Hair follicular keratinocyte (primary cell): ENCODE measurements around the gene CYB5B. TPM values are rescaled to one million over a fixed set of nuclear protein-coding genes. Genes with fewer than 3 reads are reported as not detected.

ENCODE experiments used
- total RNA-seq: library from RNA; depleted of rRNA; stranded (reverse); fragments of >200 nt; gene quantifications from 2 replicates; pipeline ENCODE4 v1.2.3, GENCODE V29; 2015

The CYB5B gene, protein sequence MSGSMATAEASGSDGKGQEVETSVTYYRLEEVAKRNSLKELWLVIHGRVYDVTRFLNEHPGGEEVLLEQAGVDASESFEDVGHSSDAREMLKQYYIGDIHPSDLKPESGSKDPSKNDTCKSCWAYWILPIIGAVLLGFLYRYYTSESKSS
- total RNA-seq, result 46.6 and 56.3 TPM in 2 replicates

DNA sequence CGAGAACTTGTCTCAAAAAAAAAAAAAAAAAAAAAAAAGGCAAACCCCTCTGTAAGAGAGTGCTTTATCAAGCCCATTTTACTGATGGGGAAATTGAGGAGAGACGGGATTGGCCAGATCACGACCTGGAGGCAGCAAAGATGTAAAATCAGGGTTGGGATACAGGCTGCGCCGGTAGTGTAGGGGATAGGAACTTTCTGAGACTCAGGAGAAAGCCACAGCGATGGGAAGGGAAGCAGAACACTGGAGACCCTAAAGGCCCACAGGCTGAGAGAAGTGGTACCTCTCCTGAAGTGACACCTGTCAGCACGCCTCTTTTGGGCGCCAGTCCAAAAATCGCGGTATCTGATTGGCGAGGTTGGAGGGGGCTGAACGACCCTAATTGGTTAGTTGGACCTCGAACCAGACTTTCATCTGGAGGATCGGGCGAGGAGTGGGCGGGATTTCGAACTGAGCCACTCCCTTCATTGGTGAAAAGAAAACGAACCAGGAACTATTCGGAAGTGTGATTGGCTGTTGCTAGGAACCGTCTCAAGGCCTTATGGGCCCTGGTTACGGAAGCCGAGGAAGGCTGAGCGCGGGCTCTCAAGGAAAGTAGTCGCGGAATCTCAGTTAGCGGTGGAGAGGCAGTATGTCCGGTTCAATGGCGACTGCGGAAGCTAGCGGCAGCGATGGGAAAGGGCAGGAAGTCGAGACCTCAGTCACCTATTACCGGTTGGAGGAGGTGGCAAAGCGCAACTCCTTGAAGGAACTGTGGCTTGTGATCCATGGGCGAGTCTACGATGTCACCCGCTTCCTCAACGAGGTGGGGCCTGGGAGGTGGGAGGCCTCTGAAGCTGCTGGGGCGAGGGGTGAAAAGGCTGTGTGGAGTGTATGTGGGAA, at the start of gene CYB5B:
TSS of gene CYB5B (plus strand) at position 567 of the 882 bp plus-strand sequence. CDS start at position 632, 65 bp downstream.

Other genes starting within 250 kb of the CYB5B start
- gene SNTB2, start 237.5 kb upstream of the CYB5B start, total RNA-seq, result 19.3 and 24.6 TPM in 2 replicates
- 41.7 and 42.4 TPM in 2 replicates for gene VPS4A, start 113.3 kb upstream of the CYB5B start, total RNA-seq
- gene PDF, start 94.0 kb upstream of the CYB5B start, total RNA-seq, result 21.2 and 34.5 TPM in 2 replicates
- 30.9 and 32.8 TPM in 2 replicates for gene COG8, start 85.1 kb upstream of the CYB5B start, total RNA-seq
- 29.1 and 40.4 TPM in 2 replicates for gene NIP7, start 84.8 kb upstream of the CYB5B start, total RNA-seq
- gene TMED6, start 72.8 kb upstream of the CYB5B start, total RNA-seq, result not detected in 2 replicates
- gene TERF2, start 38.6 kb upstream of the CYB5B start, total RNA-seq, result 8.7 and 10.9 TPM in 2 replicates
- gene NFAT5, start 141.3 kb downstream of the CYB5B start, total RNA-seq, result 3.5 and 5.9 TPM in 2 replicates